Retinal pigment epithelial cell (primary cell): ENCODE data around the gene IRX4.

Experiments used
- DNase-seq: peaks from one replicate; pipeline ENCODE4 v3.0.0-alpha.2; 2010; ENCODE audit warnings: low read depth
- H3K4me3 ChIP-seq: 2 replicates; pipeline ENCODE4 v1.5.1; 2011; ENCODE audit warnings: mild to moderate bottlenecking, low read length, control low read depth, moderate library complexity
- TF ChIP-seq, protein P1 (sequence below): conservative IDR thresholded peaks from 2 replicates; pipeline ENCODE4 v1.5.1; 2011; ENCODE audit warnings: low read depth, low read length, control low read depth, inconsistent platforms

IRX4 gene

DNA sequence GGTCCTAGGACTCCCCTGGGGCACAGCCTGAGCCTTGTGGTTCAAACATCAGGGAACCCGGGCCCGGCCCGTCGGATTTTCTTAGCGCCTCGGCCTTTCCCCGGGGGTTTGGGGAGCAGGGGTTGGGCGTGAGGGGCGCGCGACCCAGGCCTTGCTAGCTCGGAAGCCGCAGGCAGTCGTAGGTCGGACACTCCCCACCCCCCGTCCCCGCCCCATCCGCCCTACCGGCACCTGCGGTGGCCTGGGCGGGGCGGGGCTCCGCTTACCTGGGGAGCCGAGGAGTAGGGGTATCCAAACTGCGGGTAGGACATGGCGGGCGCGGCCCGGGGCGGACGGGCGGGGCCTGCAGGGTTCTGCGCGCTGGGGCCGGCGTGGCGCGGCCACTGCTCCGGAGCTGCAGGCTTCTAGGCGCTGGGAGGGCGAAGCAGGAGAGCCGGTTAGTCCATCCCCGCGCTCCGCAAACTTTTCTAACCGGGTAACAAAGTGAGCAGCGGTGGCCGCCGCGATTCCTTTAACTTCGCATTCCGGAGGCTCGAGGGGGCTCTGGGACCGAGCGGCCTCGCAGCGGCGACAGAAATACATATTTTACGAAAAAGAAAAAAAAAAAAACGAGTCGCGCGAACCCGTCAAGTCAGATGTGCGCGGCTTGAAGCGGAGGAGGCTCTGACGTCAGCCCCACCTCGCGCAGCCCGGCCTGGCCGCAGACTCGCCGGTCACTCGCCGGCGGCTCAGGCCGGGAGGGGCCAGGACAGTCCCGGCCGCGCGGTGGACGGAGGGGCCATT is at the start of gene IRX4:
Gene IRX4, minus strand, starts transcription at position 589 of the 783 bp plus-strand sequence. Its CDS starts 278 bp downstream, at position 311.
- no peak for DNase-seq
- TF ChIP-seq, protein P1, sequence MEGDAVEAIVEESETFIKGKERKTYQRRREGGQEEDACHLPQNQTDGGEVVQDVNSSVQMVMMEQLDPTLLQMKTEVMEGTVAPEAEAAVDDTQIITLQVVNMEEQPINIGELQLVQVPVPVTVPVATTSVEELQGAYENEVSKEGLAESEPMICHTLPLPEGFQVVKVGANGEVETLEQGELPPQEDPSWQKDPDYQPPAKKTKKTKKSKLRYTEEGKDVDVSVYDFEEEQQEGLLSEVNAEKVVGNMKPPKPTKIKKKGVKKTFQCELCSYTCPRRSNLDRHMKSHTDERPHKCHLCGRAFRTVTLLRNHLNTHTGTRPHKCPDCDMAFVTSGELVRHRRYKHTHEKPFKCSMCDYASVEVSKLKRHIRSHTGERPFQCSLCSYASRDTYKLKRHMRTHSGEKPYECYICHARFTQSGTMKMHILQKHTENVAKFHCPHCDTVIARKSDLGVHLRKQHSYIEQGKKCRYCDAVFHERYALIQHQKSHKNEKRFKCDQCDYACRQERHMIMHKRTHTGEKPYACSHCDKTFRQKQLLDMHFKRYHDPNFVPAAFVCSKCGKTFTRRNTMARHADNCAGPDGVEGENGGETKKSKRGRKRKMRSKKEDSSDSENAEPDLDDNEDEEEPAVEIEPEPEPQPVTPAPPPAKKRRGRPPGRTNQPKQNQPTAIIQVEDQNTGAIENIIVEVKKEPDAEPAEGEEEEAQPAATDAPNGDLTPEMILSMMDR: no peak
- H3K4me3 ChIP-seq: no peak within 1 kb of the TSS

DNA sequence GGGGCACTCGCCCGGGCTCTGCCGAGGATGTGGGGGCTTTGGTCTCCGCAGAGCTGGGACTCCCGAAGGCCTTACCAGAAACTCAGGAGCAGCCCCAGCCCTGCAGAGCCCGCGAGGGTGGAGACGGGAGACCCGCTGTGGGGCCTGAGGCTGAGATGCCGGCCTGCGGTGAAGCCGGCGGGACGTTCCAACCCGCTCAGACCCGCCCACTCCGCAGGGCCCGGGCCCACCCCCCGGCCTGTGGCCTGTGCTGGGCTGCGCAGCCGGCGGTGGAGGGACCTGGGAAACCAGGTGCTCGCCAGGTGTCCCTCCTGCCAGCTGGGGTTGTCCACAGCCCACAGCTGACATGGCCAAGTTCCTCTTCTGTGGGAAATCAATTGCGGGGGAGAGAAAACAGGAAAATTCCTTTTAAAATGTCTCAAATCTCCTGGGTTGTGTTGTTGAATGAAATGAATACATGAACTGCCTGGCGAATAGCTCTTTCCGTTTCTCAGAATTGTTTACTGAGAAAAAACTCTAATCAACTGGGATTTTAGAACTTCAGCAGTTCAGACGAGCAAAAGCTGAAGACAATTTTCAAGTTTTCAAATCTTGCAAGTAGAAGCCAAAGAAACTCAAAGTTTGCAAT is 49.0 kb upstream of the IRX4 start:
- no peak overlapping the region for H3K4me3 ChIP-seq

DNA sequence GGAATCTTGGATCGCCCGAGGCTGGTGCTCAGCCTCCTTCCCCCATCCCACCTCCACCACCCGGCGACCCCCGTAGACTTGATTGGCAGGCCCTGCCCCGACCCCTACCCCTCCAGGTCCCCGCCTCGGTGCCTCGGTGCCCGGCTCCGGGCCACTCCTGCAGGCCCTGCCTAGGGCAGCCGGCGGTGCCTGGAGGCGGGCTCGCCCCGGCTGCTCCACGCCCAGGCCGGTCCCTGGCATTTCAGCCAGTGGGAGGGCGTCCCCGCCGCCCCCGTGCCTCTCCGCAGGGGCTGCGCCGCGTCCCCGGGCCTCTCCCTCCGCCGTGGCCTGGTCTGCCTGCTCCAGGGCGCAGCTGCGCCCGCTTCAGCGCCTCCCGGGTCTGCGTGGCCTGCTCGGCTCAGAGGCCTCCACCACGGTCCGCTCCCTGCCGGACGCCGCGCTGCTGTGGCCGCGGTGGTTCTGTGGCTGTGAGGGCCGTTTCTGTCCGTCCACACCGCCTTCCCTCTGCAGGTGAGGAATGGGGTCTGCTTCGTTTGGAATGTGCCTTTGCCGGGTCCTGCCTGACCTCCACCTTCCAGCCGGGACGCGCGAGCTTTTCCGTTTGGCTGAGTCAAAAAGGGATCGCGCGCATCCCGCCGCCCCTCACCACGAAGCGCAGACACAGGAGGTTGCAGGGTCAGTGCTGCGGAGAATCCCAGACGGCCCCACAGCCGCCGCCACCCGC is 48.3 kb upstream of the IRX4 start:
- TF ChIP-seq, protein P1: no peak
- H3K4me3 ChIP-seq: no peak overlapping the region
- DNase-seq: no peak

More for the DNA sequence above, 49.0 kb upstream of the IRX4 start:
- TF ChIP-seq, protein P1: no peak
- DNase-seq: no peak

- TF ChIP-seq, protein P1: no peak
- no peak overlapping the region for H3K4me3 ChIP-seq
- no peak for DNase-seq
Observed at GRCh38 chr5:1930501-1930879, 47.8 kb upstream of the IRX4 start.

DNA sequence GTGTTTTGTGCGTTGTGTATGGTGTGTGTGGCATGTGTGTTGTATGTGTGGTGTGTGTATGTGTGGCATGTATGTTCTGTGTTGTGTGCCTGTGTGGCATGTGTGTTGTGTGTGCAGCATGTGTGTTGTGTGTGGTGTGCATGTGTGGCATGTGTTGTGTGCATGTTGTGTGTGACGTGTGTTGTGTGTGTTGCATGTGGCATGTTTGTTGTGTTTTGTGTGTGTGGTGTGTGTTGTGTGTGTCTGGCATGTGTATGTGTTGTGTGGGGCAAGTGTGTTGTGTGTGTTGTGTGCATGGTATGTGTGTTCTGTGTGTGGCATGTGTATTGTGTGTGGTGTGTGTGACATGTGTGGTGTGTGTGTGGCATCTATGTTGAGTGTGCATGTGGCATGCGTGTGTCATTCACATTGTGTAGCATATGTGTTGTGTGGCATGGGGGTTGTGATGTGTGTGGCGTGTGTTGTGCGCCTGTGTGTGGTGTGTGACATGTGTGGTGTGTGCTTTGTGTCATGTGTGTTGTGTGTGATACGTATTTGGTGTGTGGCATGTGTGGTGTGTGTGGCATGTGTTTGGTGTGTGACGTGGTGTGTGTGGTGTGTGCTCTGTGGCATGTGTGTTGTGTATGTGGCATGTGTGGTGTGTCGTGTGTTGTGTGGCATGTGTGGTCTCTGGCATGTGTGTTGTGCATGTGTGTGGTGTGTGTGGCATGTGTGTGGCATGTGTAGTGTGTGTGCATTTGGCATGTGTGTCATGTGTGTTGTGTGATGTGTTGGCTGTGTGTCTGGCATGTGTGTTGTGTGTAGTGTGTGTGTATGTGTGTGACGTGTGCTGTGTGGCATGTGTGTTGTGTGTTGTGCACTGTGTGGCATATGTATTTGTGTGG is 46.6 kb upstream of the IRX4 start:
- no peak overlapping the region for H3K4me3 ChIP-seq
- DNase-seq: no peak
- TF ChIP-seq, protein P1: no peak

- DNase-seq: no peak
- TF ChIP-seq, protein P1: no peak
- no peak overlapping the region for H3K4me3 ChIP-seq
Observed at GRCh38 chr5:1926471-1927341, 44.0 kb upstream of the IRX4 start.
